GM21390 (cell line): ENCODE data around the gene ZNF652.
"Not testable (repeated sequence)": the region's sequence is repeated elsewhere in the genome, so short reads cannot be mapped to it uniquely, and the experiment has no call there.

Source experiments
- ATAC-seq: cut with Tn5 transposase; IDR thresholded peaks from one replicate; pipeline ENCODE4 v1.9.1; 2021; ENCODE audit not compliant: unreplicated experiment

The ZNF652 gene

DNA sequence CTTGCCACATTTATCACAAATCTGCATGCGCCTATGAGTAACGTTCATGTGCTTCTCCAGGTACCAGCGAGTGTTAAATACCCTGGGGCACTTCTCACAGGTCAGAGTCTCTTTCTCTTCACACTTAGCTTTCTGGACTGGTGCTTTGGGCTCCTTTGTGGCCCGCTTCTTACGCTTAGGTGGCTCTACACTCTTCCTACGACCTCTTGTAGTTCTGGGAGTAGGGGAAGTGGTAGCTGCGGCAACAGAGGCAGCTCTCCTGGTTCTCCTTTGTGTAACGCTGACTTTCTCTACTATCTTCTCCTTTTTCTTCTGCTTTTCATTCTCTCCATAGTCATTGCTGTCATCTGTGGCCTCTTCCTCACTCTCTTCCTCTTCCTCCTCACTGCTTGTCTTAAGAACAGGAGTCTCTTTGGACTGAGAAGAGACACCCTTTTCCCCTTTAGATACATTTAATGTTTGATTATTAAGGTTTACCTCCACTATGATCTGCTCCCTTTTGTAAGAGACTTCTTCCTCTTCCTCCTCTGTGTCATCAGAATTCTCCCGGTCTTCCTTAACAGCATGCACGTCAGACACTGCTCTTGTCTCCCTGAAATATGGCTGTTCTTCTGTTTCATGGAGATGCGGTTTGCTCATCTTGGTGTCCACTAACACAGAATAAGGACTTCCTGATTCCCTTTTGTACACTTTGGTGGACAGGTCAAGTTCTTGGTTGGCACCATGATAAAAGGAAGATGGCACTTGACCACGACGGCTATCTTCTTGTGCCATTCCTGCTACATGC, 45.0 kb downstream of the ZNF652 start:
- no peak for ATAC-seq

- ATAC-seq = no peak
Observed at GRCh38 chr17:49316258-49316570, 45.8 kb downstream of the ZNF652 start.

DNA sequence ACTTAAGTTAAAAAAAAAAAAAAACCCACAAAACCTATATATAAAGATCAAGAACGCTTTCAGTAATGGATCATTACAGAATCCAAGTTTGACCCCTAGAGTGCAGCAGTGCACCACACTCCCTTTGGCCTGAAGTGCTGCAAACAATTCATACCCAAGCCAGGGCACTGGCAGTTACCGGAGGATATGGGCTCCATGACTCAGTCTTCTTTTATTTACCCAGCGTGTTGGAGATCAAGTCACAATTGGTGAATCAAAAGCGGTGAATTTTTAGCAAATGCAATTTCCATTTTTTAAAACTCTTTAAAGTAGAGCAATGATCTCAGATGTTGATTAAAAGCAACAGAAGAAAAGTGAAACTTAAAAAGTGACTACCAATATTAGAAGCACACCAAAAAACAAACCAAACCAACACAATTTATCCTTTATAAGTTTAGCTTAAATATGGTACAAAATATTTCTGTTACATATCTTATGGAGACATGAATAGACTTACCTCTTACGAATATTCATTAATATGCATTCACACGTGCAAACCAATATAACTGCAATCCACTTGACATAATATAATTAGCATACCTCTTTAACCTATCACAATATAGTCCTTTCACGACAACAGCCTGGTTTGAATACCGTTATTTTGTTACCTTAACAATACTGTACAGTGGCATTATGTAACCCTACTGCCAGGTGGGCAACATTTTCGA, 46.3 kb downstream of the ZNF652 start:
- ATAC-seq = no peak

GRCh38 chr17:49312722-49313121, 49.3 kb downstream of the ZNF652 start:
- ATAC-seq = no peak

GRCh38 chr17:49299996-49300395, 62.1 kb downstream of the ZNF652 start:
- no peak for ATAC-seq

DNA sequence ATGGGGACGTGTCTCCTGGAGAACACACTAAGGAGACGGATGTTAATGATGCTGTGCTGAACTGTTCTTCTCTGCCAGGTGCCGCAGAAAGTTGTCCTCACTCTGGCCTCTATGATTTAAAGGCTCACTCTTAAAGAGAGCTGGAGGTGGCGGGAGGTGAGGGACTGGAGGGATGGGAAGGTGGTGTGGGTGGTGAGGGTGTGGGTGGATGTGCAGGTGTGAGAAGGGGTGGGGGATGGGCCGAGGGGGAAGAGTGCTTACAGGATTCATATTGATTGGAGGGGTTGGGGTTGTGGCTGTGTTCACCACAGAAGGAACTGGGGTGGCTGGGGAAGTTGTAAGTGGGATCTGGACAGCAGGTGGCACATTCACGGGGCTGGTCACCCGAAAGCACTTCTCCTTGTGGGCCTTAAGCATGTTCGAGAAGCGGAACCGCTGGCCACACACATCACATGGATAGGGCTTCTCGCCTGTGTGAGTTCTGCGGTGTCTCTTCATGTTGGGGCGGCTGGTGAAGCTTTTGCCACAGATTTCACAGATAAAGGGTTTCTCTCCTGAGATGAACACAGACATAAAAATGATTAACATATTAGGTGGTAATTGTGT, 63.6 kb downstream of the ZNF652 start:
- no peak for ATAC-seq

- no peak for ATAC-seq
Observed at GRCh38 chr17:49297141-49297540, 64.9 kb downstream of the ZNF652 start.

GRCh38 chr17:49294122-49294521, 67.9 kb downstream of the ZNF652 start:
- ATAC-seq = no peak

GRCh38 chr17:49292901-49293300, 69.1 kb downstream of the ZNF652 start:
- no peak for ATAC-seq

DNA sequence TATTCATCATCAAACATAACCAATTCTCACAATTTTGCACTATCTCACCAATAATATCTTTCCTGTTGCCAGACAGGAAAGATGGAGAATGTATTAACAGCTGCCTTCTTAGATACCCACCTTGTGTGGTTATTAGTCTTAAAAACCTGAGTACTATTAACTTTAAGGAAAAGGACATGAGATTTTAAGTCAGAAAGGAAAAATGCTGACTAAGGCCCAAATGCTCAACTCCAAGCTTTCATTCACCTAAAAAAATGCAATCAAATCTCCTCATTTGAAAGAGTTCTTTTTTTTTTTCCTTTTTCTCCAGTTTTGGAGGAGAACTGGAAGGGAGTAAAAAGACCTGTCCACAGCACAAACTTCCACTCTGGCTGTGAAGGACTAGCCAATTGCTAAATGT, 70.1 kb downstream of the ZNF652 start:
- no peak for ATAC-seq

DNA sequence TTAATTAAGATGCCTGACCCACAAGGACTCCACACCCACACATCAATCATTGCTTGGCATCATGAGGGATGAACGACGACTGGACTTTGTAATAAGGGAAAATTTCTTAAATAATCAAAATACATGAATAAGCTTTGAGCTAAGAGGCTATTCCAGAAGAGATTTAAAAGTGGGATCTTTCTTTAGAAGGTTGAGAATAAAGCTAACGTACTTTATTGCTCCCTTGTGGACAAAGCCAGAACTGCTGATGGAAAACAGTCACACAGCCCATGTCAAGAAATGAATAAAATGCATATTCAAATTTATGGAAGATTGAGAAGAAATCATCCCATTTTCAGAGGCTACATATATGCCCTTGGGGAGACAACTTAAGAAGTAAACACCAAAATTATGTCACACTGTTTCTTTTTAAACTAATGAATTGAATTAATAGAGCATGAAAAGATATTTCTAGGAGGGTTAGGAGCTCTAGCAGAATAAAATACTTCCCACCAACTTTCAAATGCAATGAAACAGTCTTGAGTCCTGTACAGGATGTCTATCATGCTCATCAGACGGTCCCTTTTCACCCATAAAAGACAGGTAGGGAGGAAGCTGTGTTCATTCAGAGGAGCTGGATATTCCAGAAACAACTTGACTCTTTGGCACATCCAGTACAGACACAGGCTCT, 71.2 kb downstream of the ZNF652 start:
- no peak for ATAC-seq

DNA sequence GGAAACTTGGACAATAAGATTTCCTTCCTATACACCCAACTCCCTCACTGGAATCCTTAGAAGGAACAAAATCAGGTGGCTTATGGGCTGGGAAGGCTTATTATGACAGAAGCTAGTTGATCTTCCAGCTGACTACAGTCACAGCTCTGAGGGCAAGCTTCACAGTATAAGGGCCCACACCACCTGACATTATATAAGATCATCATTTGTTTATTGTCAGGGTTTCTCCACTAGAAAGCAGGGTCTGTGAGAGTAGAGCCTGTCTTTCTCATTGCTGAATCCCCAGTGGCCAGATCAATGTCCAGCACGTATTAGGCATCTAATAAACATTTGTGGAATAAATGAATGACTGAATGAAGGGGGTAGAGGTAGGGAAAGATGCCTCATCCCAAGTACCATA, 73.7 kb downstream of the ZNF652 start:
- no peak for ATAC-seq

- ATAC-seq = no peak
Observed at GRCh38 chr17:49287481-49287880, 74.6 kb downstream of the ZNF652 start.

DNA sequence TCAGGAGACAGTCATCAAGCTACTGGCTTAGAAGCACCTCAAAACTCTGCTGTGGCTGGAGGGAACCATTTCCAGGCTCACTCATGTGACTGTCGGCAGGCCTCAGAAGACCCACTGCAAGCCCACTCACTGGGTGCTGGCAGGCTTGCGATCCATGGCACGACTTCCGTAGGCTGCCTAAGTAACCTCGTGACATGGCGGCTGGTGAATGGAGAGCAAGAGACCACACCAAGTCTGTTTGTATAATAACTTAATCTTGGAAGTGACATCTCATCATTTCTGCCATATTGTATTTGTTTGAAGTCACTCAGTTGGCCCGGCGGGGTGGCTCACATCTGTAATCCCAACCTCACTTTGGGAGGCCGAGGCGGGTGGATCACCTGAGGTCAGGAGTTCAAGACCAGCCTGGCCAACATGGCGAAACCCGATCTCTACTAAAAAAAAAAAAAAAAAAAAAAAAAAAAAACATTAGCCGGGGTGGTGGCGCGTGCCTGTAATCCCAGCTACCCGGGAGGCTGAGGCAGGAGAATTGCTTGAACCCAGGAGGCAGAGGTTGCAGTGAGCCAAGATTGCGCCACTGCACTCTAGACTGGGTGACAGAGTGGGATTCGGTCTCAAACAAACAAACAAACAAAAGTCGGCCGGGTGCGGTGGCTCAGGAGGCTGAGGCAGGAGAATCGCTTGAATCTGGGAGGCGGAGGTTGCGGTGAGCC, 75.6 kb downstream of the ZNF652 start:
- not testable (repeated sequence) for ATAC-seq

GRCh38 chr17:49285716-49286115, 76.3 kb downstream of the ZNF652 start:
- no peak for ATAC-seq

GRCh38 chr17:49280918-49281317, 81.1 kb downstream of the ZNF652 start:
- ATAC-seq = no peak

- no peak for ATAC-seq
Observed at GRCh38 chr17:49280061-49280460, 82.0 kb downstream of the ZNF652 start.

DNA sequence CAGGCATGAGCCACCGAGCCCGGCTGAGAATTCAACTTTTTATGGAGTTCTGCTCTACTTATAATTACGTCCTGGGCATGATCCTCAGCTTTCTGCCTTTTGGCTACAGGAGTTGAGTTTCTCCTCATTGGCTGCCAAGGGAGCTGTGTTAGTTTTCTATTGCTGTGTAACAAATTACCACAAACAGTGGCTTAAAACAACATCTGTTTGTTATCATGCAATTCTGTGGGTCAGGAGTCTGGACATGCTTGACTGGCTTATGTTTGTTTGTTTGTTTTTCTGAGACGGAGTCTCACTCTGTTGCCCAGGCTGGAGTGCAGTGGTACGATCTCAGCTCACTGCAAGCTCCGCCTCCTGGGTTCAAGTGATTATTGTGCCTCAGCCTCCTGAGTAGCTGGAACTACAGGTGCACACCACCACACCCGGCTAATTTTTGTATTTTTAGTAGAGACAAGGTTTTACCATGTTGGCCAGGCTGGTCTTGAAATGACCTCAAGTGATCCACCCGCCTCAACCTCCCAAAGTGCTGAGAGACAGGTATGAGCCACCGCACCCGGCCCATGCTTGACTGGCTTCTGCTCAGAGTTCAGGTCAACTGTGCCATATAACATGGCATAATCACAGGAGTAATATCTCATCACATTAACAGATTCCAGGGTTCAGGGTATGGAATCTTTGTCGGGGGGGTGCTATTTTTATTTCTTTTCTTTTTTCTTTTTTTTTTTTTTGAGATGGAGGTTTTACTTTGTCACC, 82.6 kb downstream of the ZNF652 start:
- ATAC-seq = not testable (repeated sequence)

- ATAC-seq = no peak
Observed at GRCh38 chr17:49278076-49278475, 84.0 kb downstream of the ZNF652 start.

- no peak for ATAC-seq
Observed at GRCh38 chr17:49277638-49278037, 84.4 kb downstream of the ZNF652 start.
